AG10803 (cell line): ENCODE measurements around the gene EFHC1.
A peak's percentile ranks its signal among the peaks of the same experiment; 100 is the strongest.

Experiments used
- DNase-seq: peaks from one replicate; pipeline ENCODE4 v3.0.0; 2010; ENCODE audit warnings: low read depth
- H3K4me3 ChIP-seq: 2 replicates; pipeline ENCODE4 v1.5.1; 2011; ENCODE audit warnings: mild to moderate bottlenecking, low read length, control low read depth
- CTCF ChIP-seq: conservative IDR thresholded peaks from 2 replicates; pipeline ENCODE4 v1.5.1; 2011; ENCODE audit warnings: mild to moderate bottlenecking, low read length, control low read depth, inconsistent platforms

EFHC1 gene

GRCh38 chr6:52389626-52390360 is 30.3 kb upstream of the EFHC1 start:
- no peak for TF ChIP-seq CTCF
- DNase-seq = peak; percentile 31
- no peak overlapping the region for H3K4me3 ChIP-seq

- DNase-seq = peak; percentile 51
- no peak overlapping the region for H3K4me3 ChIP-seq
- no peak for TF ChIP-seq CTCF
Observed at GRCh38 chr6:52390361-52390727, 29.8 kb upstream of the EFHC1 start.

GRCh38 chr6:52391599-52391998 is 28.5 kb upstream of the EFHC1 start:
- TF ChIP-seq CTCF = no peak
- DNase-seq = no peak
- H3K4me3 ChIP-seq = no peak overlapping the region

- peak; percentile 70 for DNase-seq
- H3K4me3 ChIP-seq = no peak overlapping the region
- no peak for TF ChIP-seq CTCF
Observed at GRCh38 chr6:52392944-52393343, 27.2 kb upstream of the EFHC1 start.

GRCh38 chr6:52393780-52394179 is 26.4 kb upstream of the EFHC1 start:
- H3K4me3 ChIP-seq = no peak overlapping the region
- no peak for DNase-seq
- TF ChIP-seq CTCF = no peak

GRCh38 chr6:52394251-52394666 is 25.9 kb upstream of the EFHC1 start:
- H3K4me3 ChIP-seq = no peak overlapping the region
- no peak for DNase-seq
- TF ChIP-seq CTCF = no peak

GRCh38 chr6:52395969-52396368 is 24.2 kb upstream of the EFHC1 start:
- no peak for DNase-seq
- TF ChIP-seq CTCF = no peak
- no peak overlapping the region for H3K4me3 ChIP-seq
